A673 (cell line): ENCODE results near the gene ITSN1. TPM values are rescaled to one million over a fixed set of nuclear protein-coding genes. Genes with fewer than 3 reads are reported as not detected.

ENCODE experiments used
- BruUV-seq: library from RNA; stranded (reverse); fragments of 400-500 nt; replicated peaks from 2 replicates; lab custom pipeline; 2021; lab: Mats Ljungman, UMichigan
- CTCF ChIA-PET: fragments of 300-600 bp; sonication (Branson Sonifier 250); formaldehyde crosslinking; loops from one replicate; lab custom pipeline; 2022; ENCODE audit warnings: antibody characterized with exemption; lab: Charles Lee
- POLR2A ChIA-PET: fragments of 300-600 bp; sonication (Branson Sonifier 250); formaldehyde crosslinking; loops from one replicate; lab custom pipeline; 2022; ENCODE audit warnings: antibody characterized with exemption; ENCODE audit not compliant: low non-redundant PET; lab: Charles Lee
- DNase-seq: peaks from one replicate; pipeline ENCODE4 v3.0.0-alpha.2; 2015; ENCODE audit warnings: low spot score
- H3K27ac ChIP-seq: fragments of 200-600 bp; sonication (generic); 2 replicates; pipeline ENCODE4 v1.5.1; 2016; ENCODE audit warnings: mixed run types, low read depth, mild to moderate bottlenecking, mixed read lengths, antibody characterized with exemption, low read length; ENCODE audit not compliant: poor library complexity, severe bottlenecking
- H3K27me3 ChIP-seq: fragments of 200-600 bp; sonication (generic); replicated peaks from 2 replicates; pipeline ENCODE4 v1.6.1; 2017; ENCODE audit warnings: mixed run types, low read depth, mild to moderate bottlenecking, mixed read lengths, antibody characterized with exemption, low read length; ENCODE audit not compliant: insufficient read depth, poor library complexity
- H3K36me3 ChIP-seq: fragments of 200-600 bp; sonication (generic); 2 replicates; pipeline ENCODE4 v1.6.1; 2016; ENCODE audit warnings: mixed run types, mild to moderate bottlenecking, mixed read lengths, antibody characterized with exemption, low read length; ENCODE audit not compliant: insufficient read depth, poor library complexity, severe bottlenecking
- H3K4me1 ChIP-seq: fragments of 200-600 bp; sonication (generic); 2 replicates; pipeline ENCODE4 v1.6.1; 2017; ENCODE audit warnings: mixed run types, mild to moderate bottlenecking, mixed read lengths, antibody characterized with exemption, low read length; ENCODE audit not compliant: insufficient read depth, poor library complexity, severe bottlenecking
- H3K4me3 ChIP-seq: fragments of 200-600 bp; sonication (generic); 2 replicates; pipeline ENCODE4 v1.5.1; 2016; ENCODE audit warnings: low read depth, mixed run types, mild to moderate bottlenecking, mixed read lengths, low read length; ENCODE audit not compliant: poor library complexity, severe bottlenecking
- H3K9me3 ChIP-seq: fragments of 200-600 bp; sonication (generic); 2 replicates; pipeline ENCODE4 v1.6.1; 2016; ENCODE audit warnings: mixed run types, low read depth, mild to moderate bottlenecking, mixed read lengths, antibody characterized with exemption, low read length; ENCODE audit not compliant: poor library complexity, severe bottlenecking
- EZH2 ChIP-seq: fragments of 200-600 bp; sonication (generic); IDR thresholded peaks from 2 replicates; pipeline ENCODE4 v1.6.1; 2017; ENCODE audit warnings: borderline replicate concordance, low read depth, mild to moderate bottlenecking, mixed read lengths, antibody characterized with exemption, low read length; ENCODE audit not compliant: poor library complexity, severe bottlenecking
- intact Hi-C: fragments of 100-400 bp; cut with micrococcal nuclease; formaldehyde crosslinking; loops from one replicate; pipeline ENCODE4 v1.10.0; 2022; ENCODE audit not compliant: unreplicated experiment
- total RNA-seq: library from RNA; stranded (reverse); gene quantifications from 2 replicates; pipeline ENCODE4 v1.2.3, GENCODE V29; 2021
- TF ChIP-seq, protein P1 (sequence below): fragments of 300-800, 200-600 bp; sonication (generic); conservative IDR thresholded peaks from 2 replicates; pipeline ENCODE4 v1.5.1; 2017; ENCODE audit warnings: low read depth, mild to moderate bottlenecking, antibody characterized with exemption, low read length, moderate library complexity, mixed read lengths

The ITSN1 gene
- total RNA-seq, 1 experiment from 2014 or later = 54.2 TPM

DNA sequence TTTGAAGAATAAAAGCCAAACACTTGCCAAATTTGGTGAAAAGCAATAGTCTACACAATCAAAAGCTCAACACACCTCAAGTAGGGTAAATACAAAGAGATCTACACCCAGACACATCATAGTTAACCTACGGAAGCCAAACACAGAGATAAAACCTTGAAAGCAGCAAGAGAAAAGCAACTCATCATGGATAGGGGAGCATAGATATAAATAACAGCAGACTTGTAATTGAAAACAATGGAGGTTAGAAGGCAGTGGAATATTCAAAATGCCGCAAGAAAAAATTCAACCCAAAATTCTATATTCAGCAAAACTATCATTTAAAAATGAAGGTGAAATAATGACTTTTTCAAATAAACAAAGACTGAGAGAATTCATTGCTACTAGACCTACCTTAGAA lies 105.1 kb downstream of the ITSN1 start:
- H3K9me3 ChIP-seq = peaks cover 19% of the 10 kb centered on the region
- intact Hi-C loops = no loop called here
- CTCF ChIA-PET = no interaction called here
- peaks cover 6% of the 10 kb centered on the region for H3K36me3 ChIP-seq
- H3K27ac ChIP-seq = no peak overlapping the region
- no TSS peak for BruUV-seq
- no peaks in the 10 kb centered on the region for H3K27me3 ChIP-seq
- no peak overlapping the region for H3K4me3 ChIP-seq
- POLR2A ChIA-PET = no interaction called here
- no peak for DNase-seq
- TF ChIP-seq, protein P1, sequence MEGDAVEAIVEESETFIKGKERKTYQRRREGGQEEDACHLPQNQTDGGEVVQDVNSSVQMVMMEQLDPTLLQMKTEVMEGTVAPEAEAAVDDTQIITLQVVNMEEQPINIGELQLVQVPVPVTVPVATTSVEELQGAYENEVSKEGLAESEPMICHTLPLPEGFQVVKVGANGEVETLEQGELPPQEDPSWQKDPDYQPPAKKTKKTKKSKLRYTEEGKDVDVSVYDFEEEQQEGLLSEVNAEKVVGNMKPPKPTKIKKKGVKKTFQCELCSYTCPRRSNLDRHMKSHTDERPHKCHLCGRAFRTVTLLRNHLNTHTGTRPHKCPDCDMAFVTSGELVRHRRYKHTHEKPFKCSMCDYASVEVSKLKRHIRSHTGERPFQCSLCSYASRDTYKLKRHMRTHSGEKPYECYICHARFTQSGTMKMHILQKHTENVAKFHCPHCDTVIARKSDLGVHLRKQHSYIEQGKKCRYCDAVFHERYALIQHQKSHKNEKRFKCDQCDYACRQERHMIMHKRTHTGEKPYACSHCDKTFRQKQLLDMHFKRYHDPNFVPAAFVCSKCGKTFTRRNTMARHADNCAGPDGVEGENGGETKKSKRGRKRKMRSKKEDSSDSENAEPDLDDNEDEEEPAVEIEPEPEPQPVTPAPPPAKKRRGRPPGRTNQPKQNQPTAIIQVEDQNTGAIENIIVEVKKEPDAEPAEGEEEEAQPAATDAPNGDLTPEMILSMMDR = no peak
- TF ChIP-seq EZH2 = no peak
- peaks cover 23% of the 10 kb centered on the region for H3K4me1 ChIP-seq

DNA sequence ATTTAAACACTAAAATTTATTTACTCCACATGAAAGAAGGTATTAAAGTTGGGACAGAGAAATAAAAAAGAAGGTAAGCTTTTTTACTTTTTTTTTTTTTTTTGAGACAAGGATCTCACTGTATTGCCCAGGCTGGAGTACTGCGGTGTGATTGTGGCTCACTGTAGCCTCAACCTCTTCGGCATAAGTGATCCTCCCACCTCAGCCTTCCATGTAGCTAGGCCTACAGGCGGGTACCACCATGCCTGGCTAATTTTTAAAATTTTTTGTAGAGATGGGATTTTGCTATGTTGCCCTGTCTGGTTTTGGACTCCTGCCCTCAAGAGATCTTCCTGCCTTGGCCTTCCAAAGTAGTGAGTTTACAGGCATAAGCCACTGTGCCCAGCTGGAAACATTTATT lies 106.6 kb downstream of the ITSN1 start:
- BruUV-seq = no TSS peak
- TF ChIP-seq, protein P1 = no peak
- no peak for TF ChIP-seq EZH2
- no peaks in the 10 kb centered on the region for H3K27me3 ChIP-seq
- no peak for DNase-seq
- H3K9me3 ChIP-seq = peaks cover 19% of the 10 kb centered on the region
- no peak overlapping the region for H3K4me3 ChIP-seq
- ChIA-PET CTCF (no interaction called here), POLR2A (no interaction called here)
- H3K4me1 ChIP-seq = peaks cover 23% of the 10 kb centered on the region
- intact Hi-C loops = no loop called here
- H3K27ac ChIP-seq = no peak overlapping the region
- H3K36me3 ChIP-seq = peaks cover 6% of the 10 kb centered on the region

DNA sequence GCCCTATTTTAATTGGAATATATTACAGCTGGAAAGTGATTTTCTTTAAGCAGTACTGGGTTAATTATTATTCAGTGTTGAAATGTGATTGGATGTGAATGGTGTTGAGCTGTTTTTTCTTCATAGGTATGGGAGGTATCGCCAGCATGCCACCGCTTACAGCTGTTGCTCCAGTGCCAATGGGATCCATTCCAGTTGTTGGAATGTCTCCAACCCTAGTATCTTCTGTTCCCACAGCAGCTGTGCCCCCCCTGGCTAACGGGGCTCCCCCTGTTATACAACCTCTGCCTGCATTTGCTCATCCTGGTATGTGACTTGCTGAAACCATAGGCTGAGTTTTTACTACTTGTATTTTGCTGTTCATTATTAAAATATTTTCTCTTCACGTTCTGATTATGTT lies 107.7 kb downstream of the ITSN1 start:
- no peak for DNase-seq
- Histone ChIP-seq H3K27ac (no peak overlapping the region), H3K4me1 (peaks cover 23% of the 10 kb centered on the region), H3K36me3 (peaks cover 6% of the 10 kb centered on the region), H3K9me3 (peaks cover 19% of the 10 kb centered on the region), H3K4me3 (no peak overlapping the region), H3K27me3 (no peaks in the 10 kb centered on the region)
- BruUV-seq = no TSS peak
- intact Hi-C loops = no loop called here
- no peak for TF ChIP-seq EZH2
- TF ChIP-seq, protein P1 = no peak
- ChIA-PET CTCF (no interaction called here), POLR2A (no interaction called here)
